HG02571 (cell line): ENCODE results near the gene DGKA.
A peak's percentile ranks its signal among the peaks of the same experiment; 100 is the strongest.

Experiments used
- ATAC-seq: cut with Tn5 transposase; IDR thresholded peaks from one replicate; pipeline ENCODE4 v1.9.1; 2021; ENCODE audit warnings: mild to moderate bottlenecking, moderate library complexity; ENCODE audit not compliant: unreplicated experiment

DGKA gene

DNA sequence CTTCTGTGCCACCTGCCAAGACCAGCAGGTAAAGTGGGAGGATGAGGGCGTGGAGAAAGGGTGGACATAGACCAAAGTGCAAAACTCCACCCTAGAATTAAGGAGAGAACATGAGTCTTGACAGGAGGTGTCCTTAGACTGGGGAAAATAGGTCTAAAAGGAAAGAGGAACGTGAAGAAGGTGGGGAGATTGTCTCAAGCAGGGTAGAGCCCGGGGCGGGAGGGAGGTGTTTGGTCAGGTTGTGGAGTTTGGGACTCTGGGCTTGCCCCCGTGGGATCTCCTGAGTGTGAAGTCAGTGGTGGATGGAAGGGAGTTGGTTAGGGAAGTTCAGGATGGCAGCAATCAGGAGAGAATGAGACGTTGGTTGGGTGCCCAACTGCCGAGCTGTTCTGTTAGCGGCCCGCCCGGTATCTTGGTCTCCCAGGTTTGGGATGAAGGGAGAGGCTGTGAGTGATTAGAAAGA, 386 bp downstream of the DGKA start:
- no peak for ATAC-seq

- no peak for ATAC-seq
Measured at GRCh38 chr12:55931780-55932550, 1.0 kb downstream of the DGKA start.

- no peak for ATAC-seq
Measured at GRCh38 chr12:55932551-55932910, 1.6 kb downstream of the DGKA start.

DNA sequence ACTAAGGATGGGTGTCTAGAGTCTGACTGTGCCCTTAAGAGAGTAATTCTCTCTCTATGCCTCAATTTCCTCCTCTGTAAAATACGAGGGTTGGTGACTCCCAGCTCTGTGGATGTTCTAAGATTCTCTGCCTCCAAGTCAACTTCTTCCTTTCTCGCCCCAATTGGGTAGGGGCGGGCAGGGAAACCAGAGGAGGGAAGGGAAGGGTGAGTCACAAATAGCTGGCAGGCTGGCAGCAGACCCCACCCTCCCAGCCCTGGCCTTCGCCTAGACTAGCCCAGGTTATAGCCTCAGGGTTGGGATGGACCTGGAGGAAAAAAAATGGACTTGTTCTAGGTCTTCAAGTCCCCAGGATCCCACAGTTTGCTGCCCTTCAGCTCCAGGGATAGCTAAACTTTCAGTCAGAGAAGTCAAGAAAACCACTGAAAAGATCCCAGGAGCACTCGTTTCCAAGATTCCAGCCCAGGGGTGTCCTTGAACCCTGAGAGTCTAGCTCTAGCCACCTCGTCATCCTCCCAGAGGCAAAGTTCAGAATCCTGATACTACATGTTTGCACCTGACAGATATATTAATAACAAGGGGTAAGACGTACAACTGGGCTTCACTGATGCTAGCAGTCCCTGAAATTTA, 2.3 kb downstream of the DGKA start:
- no peak for ATAC-seq

GRCh38 chr12:55933799-55934742, 3.1 kb downstream of the DGKA start:
- ATAC-seq, result no peak

GRCh38 chr12:55934773-55935172, 3.8 kb downstream of the DGKA start:
- no peak for ATAC-seq

DNA sequence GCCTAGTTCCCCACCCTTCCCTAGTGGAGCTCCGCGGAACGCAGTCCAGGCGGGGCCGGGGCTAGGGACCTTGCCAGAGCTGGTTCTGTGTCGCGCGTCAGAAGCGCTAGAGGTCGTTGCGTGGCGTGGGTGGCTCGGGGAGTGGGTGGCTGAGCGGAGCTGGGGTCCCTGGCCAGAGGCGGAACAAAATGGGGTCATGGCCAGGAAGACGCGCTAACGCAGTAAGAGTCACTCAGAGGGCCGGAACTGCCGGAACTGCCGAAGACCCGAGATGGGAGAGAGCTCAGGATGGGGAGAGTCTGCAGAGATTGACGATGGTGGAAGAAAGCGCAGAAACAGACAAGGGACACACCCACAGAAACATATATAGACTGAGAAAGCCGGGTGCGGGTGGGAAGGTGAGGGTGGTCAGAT, 4.8 kb downstream of the DGKA start:
- ATAC-seq, result no peak

DNA sequence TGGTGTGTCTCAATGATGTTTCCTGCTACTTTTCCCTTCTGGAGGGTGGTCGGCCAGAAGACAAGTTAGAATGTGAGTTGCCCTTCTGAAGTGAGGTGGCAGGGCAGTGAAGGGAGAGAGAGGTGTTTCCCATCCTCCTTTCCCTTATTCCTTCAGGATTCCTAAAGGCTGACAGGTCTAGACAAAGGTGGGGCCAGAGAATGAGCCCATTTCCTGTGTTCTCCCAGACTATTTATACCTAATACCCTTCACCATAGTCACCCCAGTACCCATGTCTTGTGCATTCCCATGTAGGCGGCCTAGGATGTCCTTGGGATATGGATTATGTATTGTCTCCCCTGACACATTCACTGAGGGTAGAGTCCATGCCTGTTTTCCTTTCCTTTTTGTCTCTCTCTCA, 7.0 kb downstream of the DGKA start:
- no peak for ATAC-seq

DNA sequence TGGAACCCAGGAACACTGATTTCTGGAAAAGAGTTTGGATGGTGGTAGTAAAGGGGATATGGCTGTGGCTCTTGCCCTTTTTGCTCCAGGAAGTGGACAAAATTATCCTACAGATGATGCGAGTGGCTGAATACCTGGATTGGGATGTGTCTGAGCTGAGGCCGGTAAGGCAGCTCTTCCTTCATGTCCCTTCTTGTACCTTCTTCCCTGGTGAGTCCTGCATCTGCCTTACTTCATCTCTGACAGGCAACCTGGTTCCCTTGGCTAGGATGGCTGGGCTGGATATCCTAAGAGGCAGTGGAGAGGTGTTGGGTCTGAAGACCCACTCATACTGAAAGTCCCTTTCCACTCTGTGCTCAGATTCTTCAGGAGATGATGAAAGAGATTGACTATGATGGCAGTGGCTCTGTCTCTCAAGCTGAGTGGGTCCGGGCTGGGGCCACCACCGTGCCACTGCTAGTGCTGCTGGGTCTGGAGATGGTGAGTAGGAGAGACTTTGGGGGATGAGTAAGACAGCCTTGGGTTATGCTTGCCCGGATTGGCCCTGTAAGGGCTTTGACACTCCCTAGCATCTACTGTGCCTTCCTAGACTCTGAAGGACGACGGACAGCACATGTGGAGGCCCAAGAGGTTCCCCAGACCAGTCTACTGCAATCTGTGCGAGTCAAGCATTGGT, 8.0 kb downstream of the DGKA start:
- ATAC-seq, result no peak

GRCh38 chr12:55940065-55940732, 9.2 kb downstream of the DGKA start:
- ATAC-seq, result peak; percentile 98

- no peak for ATAC-seq
Measured at GRCh38 chr12:55942055-55942454, 11.1 kb downstream of the DGKA start.

DNA sequence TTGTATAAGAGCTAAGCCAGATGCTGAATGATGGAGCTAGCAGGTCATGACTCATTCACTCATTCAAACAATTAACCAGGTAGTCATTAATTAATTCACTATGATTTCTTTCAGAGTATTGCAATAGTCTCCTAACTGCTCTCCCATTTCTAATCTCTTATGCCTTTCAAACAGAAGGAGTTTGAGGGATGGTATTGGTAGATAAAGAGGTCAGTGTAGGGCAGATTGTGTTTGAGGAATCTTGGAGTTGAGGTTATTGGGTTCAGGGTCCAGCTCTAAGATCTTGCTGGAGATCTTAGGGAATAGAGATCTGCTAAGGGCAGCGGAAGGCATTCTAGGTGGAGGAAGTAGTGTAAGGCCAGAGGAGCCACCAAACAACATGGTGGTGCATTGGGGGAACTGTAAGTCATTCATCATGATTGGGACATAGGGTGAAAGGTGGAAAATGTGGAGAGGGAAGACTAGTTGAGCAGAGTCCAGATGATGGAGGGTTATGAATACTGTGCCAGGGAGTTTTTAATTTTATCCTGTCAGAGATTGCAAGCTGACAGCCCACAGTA, 11.7 kb downstream of the DGKA start:
- ATAC-seq, result no peak

GRCh38 chr12:55946553-55946952, 15.6 kb downstream of the DGKA start:
- no peak for ATAC-seq

DNA sequence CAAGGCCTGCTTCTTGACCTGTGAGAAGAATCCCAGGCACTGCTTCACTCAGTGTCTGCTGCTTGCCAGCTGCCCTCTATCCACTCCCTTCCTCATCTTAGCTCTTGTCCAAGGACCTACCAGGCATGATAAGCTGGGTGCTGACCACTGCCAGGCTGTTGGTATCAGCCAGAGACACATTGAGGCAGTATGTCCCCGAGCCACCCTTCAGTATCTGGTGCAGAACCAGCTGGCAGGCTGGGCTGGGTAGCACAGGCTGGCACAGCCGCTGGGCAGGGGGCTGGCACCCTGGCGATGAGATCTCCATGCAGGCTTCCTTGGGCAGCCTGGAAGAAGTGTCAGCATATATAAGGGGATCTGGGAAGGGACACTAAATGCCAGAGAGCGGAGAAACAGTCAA, 24.4 kb downstream of the DGKA start:
- ATAC-seq, result no peak

- no peak for ATAC-seq
Measured at GRCh38 chr12:55955800-55956508, 25.0 kb downstream of the DGKA start.

DNA sequence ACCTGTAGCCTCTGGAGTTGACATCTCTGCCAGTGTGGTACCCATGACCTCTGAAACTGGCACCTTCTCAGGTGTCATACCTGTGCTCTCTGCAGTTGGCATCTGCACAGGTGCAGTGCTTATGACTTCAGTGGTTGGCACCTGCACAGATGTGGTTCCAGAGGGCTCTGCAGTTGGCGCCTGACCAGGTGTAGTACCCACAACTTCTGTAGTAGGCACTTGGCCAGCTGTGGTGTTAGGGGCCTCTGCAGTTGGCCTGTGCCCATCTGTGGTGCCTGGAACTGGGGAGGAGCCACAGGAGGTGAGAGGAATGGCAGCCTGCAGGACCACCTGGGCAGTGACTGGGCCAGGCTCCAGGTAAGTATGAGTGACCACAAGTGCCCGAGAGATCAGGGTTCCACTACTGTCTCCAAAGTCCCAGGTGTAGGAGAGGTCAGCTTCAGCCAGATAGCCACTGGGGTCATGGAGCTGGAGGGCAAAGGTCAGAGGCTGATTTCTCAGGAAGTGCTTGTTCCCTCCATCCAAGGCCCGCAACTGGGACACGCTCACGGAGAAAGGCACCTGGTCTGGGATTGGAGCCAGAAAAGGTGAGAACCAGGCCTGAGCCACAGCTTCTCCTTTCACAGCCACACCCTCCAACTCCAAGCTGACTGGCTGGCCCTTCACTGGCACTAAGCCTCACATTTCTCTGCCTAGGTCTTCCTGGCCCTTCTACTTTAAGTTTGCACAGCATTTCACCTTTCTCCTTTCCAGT, 26.3 kb downstream of the DGKA start:
- no peak for ATAC-seq

DNA sequence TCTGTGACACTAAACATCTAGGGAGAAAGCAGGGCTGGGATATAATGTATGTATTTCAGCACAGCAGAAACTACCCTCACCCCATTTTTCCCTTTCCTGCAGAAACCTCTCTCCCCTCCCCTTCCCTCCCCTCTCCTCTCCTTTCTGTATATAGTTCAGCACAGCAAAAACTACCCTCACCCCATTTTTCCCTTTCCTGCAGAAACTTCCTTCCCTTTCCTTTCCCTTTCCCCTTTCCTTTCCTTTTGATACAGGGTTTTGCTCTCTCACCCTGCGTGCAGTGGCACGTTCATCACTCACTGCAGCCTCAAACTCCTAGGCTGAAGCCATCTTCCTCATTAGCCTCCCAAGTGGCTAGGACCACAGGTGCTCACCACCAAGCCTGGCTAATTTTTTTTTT, 32.8 kb downstream of the DGKA start:
- no peak for ATAC-seq

- no peak for ATAC-seq
Measured at GRCh38 chr12:55965240-55965639, 34.3 kb downstream of the DGKA start.

GRCh38 chr12:55965941-55966407, 35.0 kb downstream of the DGKA start, which contains the start of gene PMEL:
PMEL (minus strand) TSS chr12:55966042; CDS start chr12:55966011, 31 bp downstream.
- no peak for ATAC-seq
